Naive B cell (primary cell): ENCODE data around the gene SCN8A. TPM values are rescaled to one million over a fixed set of nuclear protein-coding genes. Genes with fewer than 3 reads are reported as not detected.

ENCODE experiments used
- ATAC-seq, 2 donors: fragments of 150-1000 bp; cut with Tn5 transposase; 2 replicates each; pipeline ENCODE4 v1.10.0; 2021; ENCODE audit warnings: low read depth in 2 of 2, mild to moderate bottlenecking in 2 of 2, moderate library complexity in 2 of 2
- DNase-seq: peaks from one replicate; pipeline ENCODE4 v3.0.0; 2022
- H3K27ac Mint-ChIP-seq, 6 donors: one replicate each; pipeline ENCODE4 v1.8.0; 2020 to 2022; ENCODE audit warnings: mild to moderate bottlenecking in 6 of 6, mixed read lengths in 6 of 6, moderate library complexity in 5 of 6, inconsistent platforms in 2 of 6
- H3K27me3 Mint-ChIP-seq, 3 donors: one replicate each; pipeline ENCODE4 v1.8.0; 2021 to 2022; ENCODE audit warnings: mixed read lengths in 3 of 3, mild to moderate bottlenecking in 1 of 3
- H3K36me3 Mint-ChIP-seq, 2 donors: one replicate each; pipeline ENCODE4 v1.8.0; 2020 to 2022; ENCODE audit warnings: mixed read lengths in 2 of 2, inconsistent platforms in 1 of 2, mild to moderate bottlenecking in 1 of 2
- H3K4me1 Mint-ChIP-seq, 3 donors: one replicate each; pipeline ENCODE4 v1.8.0; 2020 to 2022; ENCODE audit warnings: mixed read lengths in 3 of 3, inconsistent platforms in 1 of 3, mild to moderate bottlenecking in 1 of 3, moderate library complexity in 1 of 3
- H3K4me3 Mint-ChIP-seq, 8 donors: one replicate each; pipeline ENCODE4 v1.8.0; 2020 to 2022; ENCODE audit warnings: mild to moderate bottlenecking in 8 of 8, mixed read lengths in 8 of 8, moderate library complexity in 8 of 8, inconsistent platforms in 2 of 8
- H3K9me3 Mint-ChIP-seq, 7 donors: one replicate each; pipeline ENCODE4 v1.8.0; 2020 to 2022; ENCODE audit warnings: mixed read lengths in 7 of 7, mild to moderate bottlenecking in 5 of 7, inconsistent platforms in 2 of 7, moderate library complexity in 1 of 7
- polyA plus RNA-seq, 6 donors: library from polyadenylated mRNA; unstranded; fragments of 300-500 nt; fragmentation: Illumina TruSeq; gene quantifications; one replicate each; pipeline ENCODE4 v1.2.3, GENCODE V29; 2021; ENCODE audit warnings: low read depth in 6 of 6

Gene SCN8A
- polyA plus RNA-seq, 6 donors from 2014 or later: 0.08 to 0.83 (median 0.37) TPM

GRCh38 chr12:51661836-51662235, 70.8 kb downstream of the SCN8A start:
- peaks cover 36 to 48% (median 41%) of the 10 kb centered on the region in 3 donors for H3K27me3 Mint-ChIP-seq
- H3K4me1 Mint-ChIP-seq: no peaks in the 10 kb centered on the region
- peak overlapping the region in 1 of 6 donors; percentile 14 for H3K27ac Mint-ChIP-seq
- ATAC-seq (no peak), DNase-seq (no peak)
- no peaks in the 10 kb centered on the region for H3K36me3 Mint-ChIP-seq
- no peak overlapping the region for H3K4me3 Mint-ChIP-seq
- H3K9me3 Mint-ChIP-seq: peaks cover 0 to 2% (median 0%) of the 10 kb centered on the region in 7 donors

- Mint-ChIP-seq H3K27me3 (peaks cover 36 to 44% (median 36%) of the 10 kb centered on the region in 3 donors), H3K36me3 (no peaks in the 10 kb centered on the region), H3K27ac (no peak overlapping the region), H3K4me3 (peak overlapping the region in 1 of 8 donors; percentile 42), H3K9me3 (peaks cover 0 to 2% (median 0%) of the 10 kb centered on the region in 7 donors), H3K4me1 (no peaks in the 10 kb centered on the region)
- ATAC-seq (no peak), DNase-seq (no peak)
Measured at GRCh38 chr12:51662728-51663154, 71.7 kb downstream of the SCN8A start.

- peaks cover 0 to under 1% (median 0%) of the 10 kb centered on the region in 7 donors for H3K9me3 Mint-ChIP-seq
- peaks cover 31 to 38% (median 33%) of the 10 kb centered on the region in 3 donors for H3K27me3 Mint-ChIP-seq
- DNase-seq (no peak), ATAC-seq (no peak)
- H3K4me1 Mint-ChIP-seq: no peaks in the 10 kb centered on the region
- no peak overlapping the region for H3K4me3 Mint-ChIP-seq
- no peak overlapping the region for H3K27ac Mint-ChIP-seq
- H3K36me3 Mint-ChIP-seq: no peaks in the 10 kb centered on the region
Measured at GRCh38 chr12:51663390-51663789, 72.4 kb downstream of the SCN8A start.

GRCh38 chr12:51666696-51667095, 75.7 kb downstream of the SCN8A start:
- H3K4me1 Mint-ChIP-seq: no peaks in the 10 kb centered on the region
- peaks cover 12 to 21% (median 15%) of the 10 kb centered on the region in 3 donors for H3K27me3 Mint-ChIP-seq
- no peaks in the 10 kb centered on the region for H3K36me3 Mint-ChIP-seq
- no peak for ATAC-seq
- DNase-seq: no peak
- H3K27ac Mint-ChIP-seq: no peak overlapping the region
- no peak overlapping the region for H3K4me3 Mint-ChIP-seq
- H3K9me3 Mint-ChIP-seq: no peaks in the 10 kb centered on the region

GRCh38 chr12:51667269-51667668, 76.2 kb downstream of the SCN8A start:
- ATAC-seq (no peak), DNase-seq (no peak)
- H3K4me3 Mint-ChIP-seq: no peak overlapping the region
- H3K36me3 Mint-ChIP-seq: no peaks in the 10 kb centered on the region
- no peaks in the 10 kb centered on the region for H3K4me1 Mint-ChIP-seq
- peaks cover 9 to 21% (median 15%) of the 10 kb centered on the region in 3 donors for H3K27me3 Mint-ChIP-seq
- no peak overlapping the region for H3K27ac Mint-ChIP-seq
- H3K9me3 Mint-ChIP-seq: no peaks in the 10 kb centered on the region

- no peaks in the 10 kb centered on the region for H3K4me1 Mint-ChIP-seq
- DNase-seq (no peak), ATAC-seq (no peak)
- H3K9me3 Mint-ChIP-seq: no peaks in the 10 kb centered on the region
- no peak overlapping the region for H3K4me3 Mint-ChIP-seq
- peaks cover 6 to 28% (median 7%) of the 10 kb centered on the region in 3 donors for H3K27me3 Mint-ChIP-seq
- no peak overlapping the region for H3K27ac Mint-ChIP-seq
- no peaks in the 10 kb centered on the region for H3K36me3 Mint-ChIP-seq
Measured at GRCh38 chr12:51669271-51669670, 78.2 kb downstream of the SCN8A start.

- H3K9me3 Mint-ChIP-seq: no peaks in the 10 kb centered on the region
- H3K27ac Mint-ChIP-seq: no peak overlapping the region
- no peak overlapping the region for H3K4me3 Mint-ChIP-seq
- peaks cover 7 to 32% (median 13%) of the 10 kb centered on the region in 3 donors for H3K27me3 Mint-ChIP-seq
- DNase-seq (no peak), ATAC-seq (no peak)
- no peaks in the 10 kb centered on the region for H3K36me3 Mint-ChIP-seq
- no peaks in the 10 kb centered on the region for H3K4me1 Mint-ChIP-seq
Measured at GRCh38 chr12:51669996-51670395, 79.0 kb downstream of the SCN8A start.

- peaks cover 13 to 37% (median 17%) of the 10 kb centered on the region in 3 donors for H3K27me3 Mint-ChIP-seq
- H3K36me3 Mint-ChIP-seq: no peaks in the 10 kb centered on the region
- H3K4me1 Mint-ChIP-seq: no peaks in the 10 kb centered on the region
- ATAC-seq (no peak), DNase-seq (no peak)
- no peaks in the 10 kb centered on the region for H3K9me3 Mint-ChIP-seq
- no peak overlapping the region for H3K27ac Mint-ChIP-seq
- no peak overlapping the region for H3K4me3 Mint-ChIP-seq
Measured at GRCh38 chr12:51672334-51672733, 81.3 kb downstream of the SCN8A start.

- peaks cover 17 to 35% (median 23%) of the 10 kb centered on the region in 3 donors for H3K27me3 Mint-ChIP-seq
- no peaks in the 10 kb centered on the region for H3K36me3 Mint-ChIP-seq
- H3K27ac Mint-ChIP-seq: no peak overlapping the region
- ATAC-seq (no peak), DNase-seq (no peak)
- H3K4me3 Mint-ChIP-seq: no peak overlapping the region
- H3K4me1 Mint-ChIP-seq: no peaks in the 10 kb centered on the region
- no peaks in the 10 kb centered on the region for H3K9me3 Mint-ChIP-seq
Measured at GRCh38 chr12:51675071-51675803, 84.2 kb downstream of the SCN8A start.

GRCh38 chr12:51676875-51677274, 85.8 kb downstream of the SCN8A start:
- H3K4me3 Mint-ChIP-seq: no peak overlapping the region

GRCh38 chr12:51677284-51677968, 86.4 kb downstream of the SCN8A start:
- no peaks in the 10 kb centered on the region for H3K9me3 Mint-ChIP-seq
- peaks cover 16 to 26% (median 20%) of the 10 kb centered on the region in 3 donors for H3K27me3 Mint-ChIP-seq
- no peak for ATAC-seq
- no peak overlapping the region for H3K4me3 Mint-ChIP-seq
- H3K36me3 Mint-ChIP-seq: no peaks in the 10 kb centered on the region
- no peaks in the 10 kb centered on the region for H3K4me1 Mint-ChIP-seq
- H3K27ac Mint-ChIP-seq: no peak overlapping the region
- DNase-seq: no peak

More at GRCh38 chr12:51676875-51677274, 85.8 kb downstream of the SCN8A start:
- Mint-ChIP-seq H3K27me3 (peaks cover 21 to 26% (median 25%) of the 10 kb centered on the region in 3 donors), H3K27ac (no peak overlapping the region), H3K36me3 (no peaks in the 10 kb centered on the region), H3K9me3 (no peaks in the 10 kb centered on the region), H3K4me1 (no peaks in the 10 kb centered on the region)
- no peak for DNase-seq
- ATAC-seq: no peak

- H3K36me3 Mint-ChIP-seq: no peaks in the 10 kb centered on the region
- no peak for DNase-seq
- no peak for ATAC-seq
- H3K4me3 Mint-ChIP-seq: no peak overlapping the region
- H3K27ac Mint-ChIP-seq: no peak overlapping the region
- no peaks in the 10 kb centered on the region for H3K4me1 Mint-ChIP-seq
- no peaks in the 10 kb centered on the region for H3K9me3 Mint-ChIP-seq
- H3K27me3 Mint-ChIP-seq: peaks cover 16 to 26% (median 19%) of the 10 kb centered on the region in 3 donors
Measured at GRCh38 chr12:51678086-51678724, 87.2 kb downstream of the SCN8A start.

GRCh38 chr12:51682981-51683380, 91.9 kb downstream of the SCN8A start:
- no peaks in the 10 kb centered on the region for H3K36me3 Mint-ChIP-seq
- no peak overlapping the region for H3K4me3 Mint-ChIP-seq
- ATAC-seq (no peak), DNase-seq (no peak)
- H3K9me3 Mint-ChIP-seq: no peaks in the 10 kb centered on the region
- no peaks in the 10 kb centered on the region for H3K4me1 Mint-ChIP-seq
- H3K27me3 Mint-ChIP-seq: peaks cover 4 to 14% (median 9%) of the 10 kb centered on the region in 3 donors
- H3K27ac Mint-ChIP-seq: no peak overlapping the region
